ENCODE measurements around the gene CLIC4. TPM values are rescaled to one million over a fixed set of nuclear protein-coding genes. Genes with fewer than 3 reads are reported as not detected.

Gene CLIC4
- total and polyA plus RNA-seq, 2 donors (not counting 1 experiment from before 2014, with no cell fraction given) = 28.5 to 123 TPM

- Mint-ChIP-seq H3K9me3 (ENCODE audit: insufficient read depth) (no peaks in the 10 kb centered on the region), H3K4me1 (peaks cover 12% of the 10 kb centered on the region), H3K27me3 (no peaks in the 10 kb centered on the region), H3K4me3 (no peak overlapping the region), H3K27ac (no peak overlapping the region)
- ChIA-PET CTCF (interaction anchor here (0.6 to 7.0 kb wide), 9 partner anchors 16 to 955 kb away, joined by 3 to 118 read pairs (median 14); partner anchors contain the start of gene RUNX3), POLR2A (no interaction called here)
- H4K20me1 ChIP-seq (ENCODE audit: control insufficient read depth, insufficient read depth, low read length, poor library complexity, severe bottlenecking) = peaks cover 8% of the 10 kb centered on the region
- no peak overlapping the region for H3K4me2 ChIP-seq (replicated peaks; ENCODE audit: low read depth, low read length, poor library complexity, severe bottlenecking)
- no peak for TF ChIP-seq EZH2 (IDR thresholded peaks at IDR 0.05; ENCODE audit: borderline replicate concordance, insufficient read depth, low read depth, low read length, poor library complexity, severe bottlenecking)
- no peak for ATAC-seq (ENCODE audit: low read depth)
- H3K27me3 ChIP-seq (replicated peaks in 1 of 4; ENCODE audit: control extremely low read depth in 1 of 4, control insufficient read depth in 3 of 4, insufficient read depth in 4 of 4, low read length in 3 of 4) = no peaks in the 10 kb centered on the region
- WGBS (ENCODE audit: insufficient coverage) = 90% methylated on average over 2 of the region's 4 CpGs
- intact Hi-C loops (cut with micrococcal nuclease) = loop anchor here (5.0 kb wide), 1 partner anchor 111 kb away; no protein-coding TSS in a partner anchor
- DNase-seq = no peak
- peaks cover 4 to 8% of the 10 kb centered on the region in 2 experiments for H3K36me3 ChIP-seq (replicated peaks in 1 of 2; ENCODE audit: control extremely low read depth in 1 of 2, control insufficient read depth in 1 of 2, extremely low read depth in 1 of 2, insufficient read depth in 2 of 2, low read length in 1 of 2)
- no peak overlapping the region for H3K9ac ChIP-seq (ENCODE audit: low read length)
- H3K9me3 ChIP-seq (ENCODE audit: control extremely low read depth in 1 of 3, control insufficient read depth in 2 of 3, insufficient read depth in 1 of 3, low read length in 2 of 3) = no peaks in the 10 kb centered on the region
- H3K79me2 ChIP-seq (ENCODE audit: control insufficient read depth, insufficient read depth, low read length) = no peaks in the 10 kb centered on the region
- no peak overlapping the region for H2AFZ ChIP-seq (ENCODE audit: insufficient read depth, low read depth, low read length, poor library complexity, severe bottlenecking)
- peaks cover 4 to 13% of the 10 kb centered on the region in 2 donors for H3K4me1 ChIP-seq (ENCODE audit: control insufficient read depth in 2 of 2, insufficient read depth in 2 of 2, low read length in 2 of 2)
- no peak overlapping the region for H3K4me3 ChIP-seq (ENCODE audit: control extremely low read depth in 1 of 5, extremely low read depth in 1 of 5, insufficient read depth in 1 of 5, low read depth in 2 of 5, low read length in 4 of 5)
- no peak overlapping the region for H3K27ac ChIP-seq (ENCODE audit: low read length in 2 of 2)
Measured at GRCh38 chr1:24846671-24847070, 101.4 kb downstream of the CLIC4 start.

- Histone ChIP-seq H3K4me2 (replicated peaks; ENCODE audit: low read depth, low read length, poor library complexity, severe bottlenecking) (peak overlapping the region; percentile 97), H3K9me3 (ENCODE audit: control extremely low read depth in 1 of 3, control insufficient read depth in 2 of 3, insufficient read depth in 1 of 3, low read length in 2 of 3) (no peaks in the 10 kb centered on the region), H2AFZ (ENCODE audit: insufficient read depth, low read depth, low read length, poor library complexity, severe bottlenecking) (peak overlapping the region; percentile 76), H3K9ac (ENCODE audit: low read length) (peak overlapping the region; percentile 78), H3K27me3 (replicated peaks in 1 of 4; ENCODE audit: control extremely low read depth in 1 of 4, control insufficient read depth in 3 of 4, insufficient read depth in 4 of 4, low read length in 3 of 4) (no peaks in the 10 kb centered on the region), H3K4me1 (ENCODE audit: control insufficient read depth in 2 of 2, insufficient read depth in 2 of 2, low read length in 2 of 2) (peaks cover 4 to 13% of the 10 kb centered on the region in 2 donors), H3K79me2 (ENCODE audit: control insufficient read depth, insufficient read depth, low read length) (no peaks in the 10 kb centered on the region), H4K20me1 (ENCODE audit: control insufficient read depth, insufficient read depth, low read length, poor library complexity, severe bottlenecking) (no peaks in the 10 kb centered on the region), H3K36me3 (replicated peaks in 1 of 2; ENCODE audit: control extremely low read depth in 1 of 2, control insufficient read depth in 1 of 2, extremely low read depth in 1 of 2, insufficient read depth in 2 of 2, low read length in 1 of 2) (peaks cover 0 to 2% of the 10 kb centered on the region in 2 experiments), H3K4me3 (ENCODE audit: control extremely low read depth in 1 of 5, extremely low read depth in 1 of 5, insufficient read depth in 1 of 5, low read depth in 2 of 5, low read length in 4 of 5) (peak overlapping the region in 4 of 5 experiments; percentile 54 to 66 (median 64)), H3K27ac (ENCODE audit: low read length in 2 of 2) (peak overlapping the region; percentile 68 to 83)
- CTCF ChIA-PET = interaction anchor here (0.6 to 7.0 kb wide), 51 partner anchors 8 to 657 kb away, joined by 3 to 118 read pairs (median 4); partner anchors contain the start of genes RUNX3 and SYF2
- peak; percentile 94 for ATAC-seq (ENCODE audit: low read depth)
- WGBS (ENCODE audit: insufficient coverage) = under 1% methylated on average over 86 of the region's 89 CpGs
- POLR2A ChIA-PET = interaction anchor here (0.7 to 1.8 kb wide), 6 partner anchors 76 to 1937 kb away, joined by 3 to 8 read pairs (median 4); partner anchors contain the start of gene RUNX3
- intact Hi-C loops (cut with micrococcal nuclease) = loop anchor here (1.0 to 5.0 kb wide), 7 partner anchors 50 to 357 kb away; partner anchors contain the start of gene RUNX3
- Mint-ChIP-seq H3K27me3 (no peaks in the 10 kb centered on the region), H3K27ac (peak overlapping the region; percentile 78), H3K9me3 (ENCODE audit: insufficient read depth) (no peaks in the 10 kb centered on the region), H3K4me3 (peak overlapping the region; percentile 80), H3K4me1 (peaks cover 12% of the 10 kb centered on the region)
- TF ChIP-seq CTCF (IDR thresholded peaks at IDR 0.05) (peak; percentile 94), EZH2 (IDR thresholded peaks at IDR 0.05; ENCODE audit: borderline replicate concordance, insufficient read depth, low read depth, low read length, poor library complexity, severe bottlenecking) (no peak)
- peak; percentile 95 for DNase-seq
Measured at GRCh38 chr1:24847995-24848881, 103.0 kb downstream of the CLIC4 start.

Data from B cell (primary cell).